ENCODE data around the gene PURB.

GRCh38 chr7:44881610-44882009 lies 3.7 kb downstream of the PURB start:
- TF ChIP-seq CTCF (optimal IDR thresholded peaks at IDR 0.05 in 1 of 3, IDR thresholded peaks at IDR 0.05 in 1 of 3, conservative IDR thresholded peaks at IDR 0.05 in 1 of 3; ENCODE audit: extremely low read depth in 1 of 3, insufficient read depth in 2 of 3, low read length in 3 of 3) (no peak), EZH2 (IDR thresholded peaks at IDR 0.05; ENCODE audit: low read length) (no peak)
